Neural progenitor cell (in vitro differentiated cells): Measurements from ENCODE around the gene CYB561D1.
"Not testable (repeated sequence)": the region's sequence is repeated elsewhere in the genome, so short reads cannot be mapped to it uniquely, and the experiment has no call there.

Experiments
- CTCF ChIP-seq: fragments of 200-600 bp; sonication (generic); IDR thresholded peaks from 2 replicates; pipeline ENCODE4 v1.5.1; 2017; ENCODE audit warnings: antibody characterized with exemption, mild to moderate bottlenecking
- EZH2 ChIP-seq: fragments of 200-600 bp; sonication (generic); IDR thresholded peaks from 2 replicates; pipeline ENCODE4 v1.6.1; 2017; ENCODE audit warnings: antibody characterized with exemption, mild to moderate bottlenecking, moderate library complexity
- EZH2phosphoT487 ChIP-seq: fragments of 200-600 bp; sonication (generic); IDR thresholded peaks from 2 replicates; pipeline ENCODE4 v1.6.1; 2017; ENCODE audit warnings: antibody characterized with exemption

GRCh38 chr1:109473284-109474057, 20.4 kb upstream of the CYB561D1 start:
- TF ChIP-seq CTCF, EZH2, EZH2phosphoT487: not testable (repeated sequence)
